ENCODE results near the gene SLC25A39. TPM values are rescaled to one million over a fixed set of nuclear protein-coding genes. Genes with fewer than 3 reads are reported as not detected.
A peak's percentile ranks its signal among the peaks of the same experiment; 100 is the strongest.

SLC25A39 gene
- total and polyA plus RNA-seq, 9 of the 15 experiments (the other 6 are each of a cell fraction or from before 2014, with no cell fraction given), result 4.8 to 267 (median 140) TPM

DNA sequence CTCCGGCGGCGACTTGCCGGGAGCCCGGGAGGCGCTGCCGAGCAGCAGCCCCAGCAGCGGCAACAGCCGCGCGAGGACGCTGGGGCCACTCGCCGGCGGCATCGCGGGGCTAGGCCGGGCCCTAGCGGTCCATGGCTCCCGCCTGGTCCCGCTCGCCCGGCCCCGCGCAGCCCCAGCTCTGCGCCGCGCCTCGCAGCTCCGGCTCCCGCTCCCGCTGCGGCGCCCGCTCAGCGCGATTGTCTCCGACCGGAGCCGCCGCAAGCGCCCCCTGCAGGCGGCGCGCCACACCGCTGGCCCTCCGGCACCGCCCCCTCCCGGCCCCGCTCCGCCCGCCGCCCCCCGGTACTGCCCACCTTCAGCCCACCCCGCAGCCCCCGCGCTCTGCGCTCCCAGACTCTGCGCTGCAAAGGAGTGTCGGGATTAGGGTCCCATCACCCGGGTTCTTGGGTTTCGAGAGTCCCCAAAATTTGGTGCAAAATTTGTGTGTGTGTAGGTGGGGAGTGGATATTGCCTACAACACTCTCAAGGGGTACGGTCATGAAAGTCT, 39.1 kb upstream of the SLC25A39 start, which contains the start of gene FAM171A2 (continued):
- TF ChIP-seq, protein P1, sequence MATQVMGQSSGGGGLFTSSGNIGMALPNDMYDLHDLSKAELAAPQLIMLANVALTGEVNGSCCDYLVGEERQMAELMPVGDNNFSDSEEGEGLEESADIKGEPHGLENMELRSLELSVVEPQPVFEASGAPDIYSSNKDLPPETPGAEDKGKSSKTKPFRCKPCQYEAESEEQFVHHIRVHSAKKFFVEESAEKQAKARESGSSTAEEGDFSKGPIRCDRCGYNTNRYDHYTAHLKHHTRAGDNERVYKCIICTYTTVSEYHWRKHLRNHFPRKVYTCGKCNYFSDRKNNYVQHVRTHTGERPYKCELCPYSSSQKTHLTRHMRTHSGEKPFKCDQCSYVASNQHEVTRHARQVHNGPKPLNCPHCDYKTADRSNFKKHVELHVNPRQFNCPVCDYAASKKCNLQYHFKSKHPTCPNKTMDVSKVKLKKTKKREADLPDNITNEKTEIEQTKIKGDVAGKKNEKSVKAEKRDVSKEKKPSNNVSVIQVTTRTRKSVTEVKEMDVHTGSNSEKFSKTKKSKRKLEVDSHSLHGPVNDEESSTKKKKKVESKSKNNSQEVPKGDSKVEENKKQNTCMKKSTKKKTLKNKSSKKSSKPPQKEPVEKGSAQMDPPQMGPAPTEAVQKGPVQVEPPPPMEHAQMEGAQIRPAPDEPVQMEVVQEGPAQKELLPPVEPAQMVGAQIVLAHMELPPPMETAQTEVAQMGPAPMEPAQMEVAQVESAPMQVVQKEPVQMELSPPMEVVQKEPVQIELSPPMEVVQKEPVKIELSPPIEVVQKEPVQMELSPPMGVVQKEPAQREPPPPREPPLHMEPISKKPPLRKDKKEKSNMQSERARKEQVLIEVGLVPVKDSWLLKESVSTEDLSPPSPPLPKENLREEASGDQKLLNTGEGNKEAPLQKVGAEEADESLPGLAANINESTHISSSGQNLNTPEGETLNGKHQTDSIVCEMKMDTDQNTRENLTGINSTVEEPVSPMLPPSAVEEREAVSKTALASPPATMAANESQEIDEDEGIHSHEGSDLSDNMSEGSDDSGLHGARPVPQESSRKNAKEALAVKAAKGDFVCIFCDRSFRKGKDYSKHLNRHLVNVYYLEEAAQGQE (IDR thresholded peaks at IDR 0.05; ENCODE audit: borderline replicate concordance), result peak; percentile 8; the same call in 1 of the 2 replicates
- TF ChIP-seq, protein P1 (CRISPR knock-in tag; IDR thresholded peaks at IDR 0.05; ENCODE audit: low read depth), result peak; percentile 72; the same call in 1 of the 2 replicates
- peak in 1 of 2 experiments; percentile 53; a peak in 2 of 4 replicates for TF ChIP-seq NRF1 (conservative IDR thresholded peaks at IDR 0.05 in 1 of 2, IDR thresholded peaks at IDR 0.05 in 1 of 2)
- TF ChIP-seq, protein P2, sequence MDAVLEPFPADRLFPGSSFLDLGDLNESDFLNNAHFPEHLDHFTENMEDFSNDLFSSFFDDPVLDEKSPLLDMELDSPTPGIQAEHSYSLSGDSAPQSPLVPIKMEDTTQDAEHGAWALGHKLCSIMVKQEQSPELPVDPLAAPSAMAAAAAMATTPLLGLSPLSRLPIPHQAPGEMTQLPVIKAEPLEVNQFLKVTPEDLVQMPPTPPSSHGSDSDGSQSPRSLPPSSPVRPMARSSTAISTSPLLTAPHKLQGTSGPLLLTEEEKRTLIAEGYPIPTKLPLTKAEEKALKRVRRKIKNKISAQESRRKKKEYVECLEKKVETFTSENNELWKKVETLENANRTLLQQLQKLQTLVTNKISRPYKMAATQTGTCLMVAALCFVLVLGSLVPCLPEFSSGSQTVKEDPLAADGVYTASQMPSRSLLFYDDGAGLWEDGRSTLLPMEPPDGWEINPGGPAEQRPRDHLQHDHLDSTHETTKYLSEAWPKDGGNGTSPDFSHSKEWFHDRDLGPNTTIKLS (IDR thresholded peaks at IDR 0.05; ENCODE audit: borderline replicate concordance, low read depth), result no peak
- peak; percentile 55; the same call in 1 of the 2 replicates for TF ChIP-seq SIN3B (IDR thresholded peaks at IDR 0.05; ENCODE audit: low read depth)
- no peak for TF ChIP-seq SREBF2 (CRISPR knock-in tag; IDR thresholded peaks at IDR 0.05)
- no peak for TF ChIP-seq POLR2B (IDR thresholded peaks at IDR 0.05; ENCODE audit: low read depth, partially characterized antibody)
- no peak for TF ChIP-seq SIRT6 (IDR thresholded peaks at IDR 0.05; ENCODE audit: low read depth, low read length)
- TF ChIP-seq, protein P3, sequence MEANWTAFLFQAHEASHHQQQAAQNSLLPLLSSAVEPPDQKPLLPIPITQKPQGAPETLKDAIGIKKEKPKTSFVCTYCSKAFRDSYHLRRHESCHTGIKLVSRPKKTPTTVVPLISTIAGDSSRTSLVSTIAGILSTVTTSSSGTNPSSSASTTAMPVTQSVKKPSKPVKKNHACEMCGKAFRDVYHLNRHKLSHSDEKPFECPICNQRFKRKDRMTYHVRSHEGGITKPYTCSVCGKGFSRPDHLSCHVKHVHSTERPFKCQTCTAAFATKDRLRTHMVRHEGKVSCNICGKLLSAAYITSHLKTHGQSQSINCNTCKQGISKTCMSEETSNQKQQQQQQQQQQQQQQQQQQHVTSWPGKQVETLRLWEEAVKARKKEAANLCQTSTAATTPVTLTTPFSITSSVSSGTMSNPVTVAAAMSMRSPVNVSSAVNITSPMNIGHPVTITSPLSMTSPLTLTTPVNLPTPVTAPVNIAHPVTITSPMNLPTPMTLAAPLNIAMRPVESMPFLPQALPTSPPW (CRISPR knock-in tag; IDR thresholded peaks at IDR 0.05), result peak; percentile 72
- no peak for TF ChIP-seq JUNB (CRISPR knock-in tag; conservative IDR thresholded peaks at IDR 0.05)
- TF ChIP-seq GTF2A2 (tag; IDR thresholded peaks at IDR 0.05), result no peak
- no peak for TF ChIP-seq RBM34 (IDR thresholded peaks at IDR 0.05; ENCODE audit: borderline replicate concordance, insufficient read depth, low read length)
- TF ChIP-seq RBM14 (IDR thresholded peaks at IDR 0.05; ENCODE audit: borderline replicate concordance, insufficient read depth, low read depth, low read length), result no peak
- TF ChIP-seq ZNF224 (CRISPR knock-in tag; IDR thresholded peaks at IDR 0.05), result no peak
- TF ChIP-seq NFE2L1 (tag; IDR thresholded peaks at IDR 0.05; ENCODE audit: borderline replicate concordance, low read depth), result no peak
- no peak for TF ChIP-seq ZNF384 (IDR thresholded peaks at IDR 0.05; ENCODE audit: low read depth, low read length)
